ENCODE data around the gene REEP1.

REEP1 gene

GRCh38 chr2:86254576-86255538 lies 82.6 kb downstream of the REEP1 start:
- WGBS (ENCODE audit: extremely low coverage, insufficient coverage, low lambda C conversion rate): no CpG with 5 or more reads among the region's 8 CpGs
- no peak overlapping the region for H3K56ac ChIP-seq (ENCODE audit: low read length)
- H3K18ac ChIP-seq (ENCODE audit: low read length): no peak overlapping the region
- no peaks in the 10 kb centered on the region for H3K79me2 ChIP-seq (ENCODE audit: control insufficient read depth, insufficient read depth, low read length)
- no peaks in the 10 kb centered on the region for H3K4me1 ChIP-seq (ENCODE audit: control insufficient read depth, low read depth, low read length)
- H3K36me3 ChIP-seq (ENCODE audit: control insufficient read depth, insufficient read depth, low read length): no peaks in the 10 kb centered on the region
- H2BK15ac ChIP-seq (replicated peaks; ENCODE audit: low read depth): no peak overlapping the region
- no peak for DNase-seq
- H3K79me1 ChIP-seq (ENCODE audit: low read length): no peaks in the 10 kb centered on the region
- H3K23ac ChIP-seq (ENCODE audit: low read length): no peak overlapping the region
- H4K5ac ChIP-seq (ENCODE audit: low read length): no peak overlapping the region
- H2AK5ac ChIP-seq (ENCODE audit: low read length): no peak overlapping the region
- no peak overlapping the region for H3K4me2 ChIP-seq (ENCODE audit: low read length)
- H3K9ac ChIP-seq (ENCODE audit: low read length): no peak overlapping the region
- H3K27ac ChIP-seq (ENCODE audit: low read depth, low read length): no peak overlapping the region
- no peak overlapping the region for H2BK120ac ChIP-seq (ENCODE audit: low read depth, low read length)
- H2BK5ac ChIP-seq (ENCODE audit: low read length): no peak overlapping the region
- no peak overlapping the region for H4K8ac ChIP-seq (ENCODE audit: low read depth, low read length)
- no peak overlapping the region for H3K4ac ChIP-seq (ENCODE audit: low read depth, low read length)
- no peak overlapping the region for H3K4me3 ChIP-seq (ENCODE audit: low read length)
- H3K27me3 ChIP-seq (ENCODE audit: insufficient read depth, low read length, poor library complexity): no peaks in the 10 kb centered on the region

GRCh38 chr2:86253424-86253823 lies 84.0 kb downstream of the REEP1 start:
- H2BK15ac ChIP-seq (replicated peaks; ENCODE audit: low read depth): no peak overlapping the region
- H2AK5ac ChIP-seq (ENCODE audit: low read length): no peak overlapping the region
- H2BK5ac ChIP-seq (ENCODE audit: low read length): no peak overlapping the region
- no peak for DNase-seq
- H3K4me3 ChIP-seq (ENCODE audit: low read length): no peak overlapping the region
- no CpG with 5 or more reads among the region's 6 CpGs for WGBS (ENCODE audit: extremely low coverage, insufficient coverage, low lambda C conversion rate)
- H3K27me3 ChIP-seq (ENCODE audit: insufficient read depth, low read length, poor library complexity): no peaks in the 10 kb centered on the region
- H3K9ac ChIP-seq (ENCODE audit: low read length): no peak overlapping the region
- H3K4ac ChIP-seq (ENCODE audit: low read depth, low read length): no peak overlapping the region
- H3K79me1 ChIP-seq (ENCODE audit: low read length): no peaks in the 10 kb centered on the region
- no peak overlapping the region for H3K4me2 ChIP-seq (ENCODE audit: low read length)
- no peak overlapping the region for H3K18ac ChIP-seq (ENCODE audit: low read length)
- no peak overlapping the region for H4K8ac ChIP-seq (ENCODE audit: low read depth, low read length)
- H3K56ac ChIP-seq (ENCODE audit: low read length): no peak overlapping the region
- no peak overlapping the region for H3K27ac ChIP-seq (ENCODE audit: low read depth, low read length)
- no peak overlapping the region for H3K23ac ChIP-seq (ENCODE audit: low read length)
- H3K36me3 ChIP-seq (ENCODE audit: control insufficient read depth, insufficient read depth, low read length): no peaks in the 10 kb centered on the region
- H3K4me1 ChIP-seq (ENCODE audit: control insufficient read depth, low read depth, low read length): no peaks in the 10 kb centered on the region
- H2BK120ac ChIP-seq (ENCODE audit: low read depth, low read length): no peak overlapping the region
- H3K79me2 ChIP-seq (ENCODE audit: control insufficient read depth, insufficient read depth, low read length): no peaks in the 10 kb centered on the region
- H4K5ac ChIP-seq (ENCODE audit: low read length): no peak overlapping the region

GRCh38 chr2:86251840-86252266 lies 85.6 kb downstream of the REEP1 start:
- H4K8ac ChIP-seq (ENCODE audit: low read depth, low read length): no peak overlapping the region
- no peaks in the 10 kb centered on the region for H3K79me1 ChIP-seq (ENCODE audit: low read length)
- H3K27ac ChIP-seq (ENCODE audit: low read depth, low read length): no peak overlapping the region
- no peak overlapping the region for H3K56ac ChIP-seq (ENCODE audit: low read length)
- H2BK120ac ChIP-seq (ENCODE audit: low read depth, low read length): no peak overlapping the region
- no peaks in the 10 kb centered on the region for H3K79me2 ChIP-seq (ENCODE audit: control insufficient read depth, insufficient read depth, low read length)
- no peak overlapping the region for H3K4me2 ChIP-seq (ENCODE audit: low read length)
- H3K36me3 ChIP-seq (ENCODE audit: control insufficient read depth, insufficient read depth, low read length): no peaks in the 10 kb centered on the region
- no peak overlapping the region for H2BK15ac ChIP-seq (replicated peaks; ENCODE audit: low read depth)
- WGBS (ENCODE audit: extremely low coverage, insufficient coverage, low lambda C conversion rate): no CpG with 5 or more reads among the region's 10 CpGs
- H3K9ac ChIP-seq (ENCODE audit: low read length): no peak overlapping the region
- H3K18ac ChIP-seq (ENCODE audit: low read length): no peak overlapping the region
- no peak overlapping the region for H3K4me3 ChIP-seq (ENCODE audit: low read length)
- no peak overlapping the region for H4K5ac ChIP-seq (ENCODE audit: low read length)
- no peak overlapping the region for H3K23ac ChIP-seq (ENCODE audit: low read length)
- no peak for DNase-seq
- H2AK5ac ChIP-seq (ENCODE audit: low read length): no peak overlapping the region
- H2BK5ac ChIP-seq (ENCODE audit: low read length): no peak overlapping the region
- H3K4ac ChIP-seq (ENCODE audit: low read depth, low read length): no peak overlapping the region
- no peaks in the 10 kb centered on the region for H3K4me1 ChIP-seq (ENCODE audit: control insufficient read depth, low read depth, low read length)
- H3K27me3 ChIP-seq (ENCODE audit: insufficient read depth, low read length, poor library complexity): no peaks in the 10 kb centered on the region

- no CpG with 5 or more reads among the region's 10 CpGs for WGBS (ENCODE audit: extremely low coverage, insufficient coverage, low lambda C conversion rate)
- no peak overlapping the region for H3K27ac ChIP-seq (ENCODE audit: low read depth, low read length)
- DNase-seq: peak; percentile 30
Observed at GRCh38 chr2:86249579-86250391, 87.6 kb downstream of the REEP1 start.

GRCh38 chr2:86249176-86249575 lies 88.2 kb downstream of the REEP1 start:
- no CpG with 5 or more reads among the region's 6 CpGs for WGBS (ENCODE audit: extremely low coverage, insufficient coverage, low lambda C conversion rate)
- H3K79me2 ChIP-seq (ENCODE audit: control insufficient read depth, insufficient read depth, low read length): no peaks in the 10 kb centered on the region

More at GRCh38 chr2:86249579-86250391, 87.6 kb downstream of the REEP1 start:
- H3K56ac ChIP-seq (ENCODE audit: low read length): no peak overlapping the region
- no peaks in the 10 kb centered on the region for H3K36me3 ChIP-seq (ENCODE audit: control insufficient read depth, insufficient read depth, low read length)
- no peaks in the 10 kb centered on the region for H3K79me1 ChIP-seq (ENCODE audit: low read length)
- no peak overlapping the region for H2BK120ac ChIP-seq (ENCODE audit: low read depth, low read length)
- no peak overlapping the region for H2BK5ac ChIP-seq (ENCODE audit: low read length)
- no peak overlapping the region for H3K23ac ChIP-seq (ENCODE audit: low read length)
- no peak overlapping the region for H4K8ac ChIP-seq (ENCODE audit: low read depth, low read length)
- no peak overlapping the region for H3K4me2 ChIP-seq (ENCODE audit: low read length)
- H3K4ac ChIP-seq (ENCODE audit: low read depth, low read length): no peak overlapping the region
- no peak overlapping the region for H4K5ac ChIP-seq (ENCODE audit: low read length)
- H3K27me3 ChIP-seq (ENCODE audit: insufficient read depth, low read length, poor library complexity): no peaks in the 10 kb centered on the region
- H2BK15ac ChIP-seq (replicated peaks; ENCODE audit: low read depth): no peak overlapping the region
- no peaks in the 10 kb centered on the region for H3K4me1 ChIP-seq (ENCODE audit: control insufficient read depth, low read depth, low read length)
- H3K9ac ChIP-seq (ENCODE audit: low read length): no peak overlapping the region
- H3K4me3 ChIP-seq (ENCODE audit: low read length): no peak overlapping the region
- H3K18ac ChIP-seq (ENCODE audit: low read length): no peak overlapping the region
- H3K79me2 ChIP-seq (ENCODE audit: control insufficient read depth, insufficient read depth, low read length): no peaks in the 10 kb centered on the region
- no peak overlapping the region for H2AK5ac ChIP-seq (ENCODE audit: low read length)

More at GRCh38 chr2:86249176-86249575, 88.2 kb downstream of the REEP1 start:
- H2BK120ac ChIP-seq (ENCODE audit: low read depth, low read length): no peak overlapping the region
- DNase-seq: peak; percentile 18
- no peak overlapping the region for H3K4me3 ChIP-seq (ENCODE audit: low read length)
- H3K23ac ChIP-seq (ENCODE audit: low read length): no peak overlapping the region
- no peak overlapping the region for H3K56ac ChIP-seq (ENCODE audit: low read length)
- H3K4me1 ChIP-seq (ENCODE audit: control insufficient read depth, low read depth, low read length): no peaks in the 10 kb centered on the region
- H3K79me1 ChIP-seq (ENCODE audit: low read length): no peaks in the 10 kb centered on the region
- H4K5ac ChIP-seq (ENCODE audit: low read length): no peak overlapping the region
- no peak overlapping the region for H3K18ac ChIP-seq (ENCODE audit: low read length)
- H2AK5ac ChIP-seq (ENCODE audit: low read length): no peak overlapping the region
- H3K27me3 ChIP-seq (ENCODE audit: insufficient read depth, low read length, poor library complexity): no peaks in the 10 kb centered on the region
- no peak overlapping the region for H4K8ac ChIP-seq (ENCODE audit: low read depth, low read length)
- no peak overlapping the region for H3K4me2 ChIP-seq (ENCODE audit: low read length)
- no peak overlapping the region for H3K27ac ChIP-seq (ENCODE audit: low read depth, low read length)
- H3K36me3 ChIP-seq (ENCODE audit: control insufficient read depth, insufficient read depth, low read length): no peaks in the 10 kb centered on the region
- H3K4ac ChIP-seq (ENCODE audit: low read depth, low read length): no peak overlapping the region
- H3K9ac ChIP-seq (ENCODE audit: low read length): no peak overlapping the region
- no peak overlapping the region for H2BK15ac ChIP-seq (replicated peaks; ENCODE audit: low read depth)
- no peak overlapping the region for H2BK5ac ChIP-seq (ENCODE audit: low read length)

All from mesendoderm (in vitro differentiated cells).